ENCODE results near the gene COL4A2. TPM values are rescaled to one million over a fixed set of nuclear protein-coding genes. Genes with fewer than 3 reads are reported as not detected.
A peak's percentile ranks its signal among the peaks of the same experiment; 100 is the strongest.

COL4A2 gene
- polyA plus RNA-seq, 2 of the 4 experiments (the other 2 are of a cell fraction), result 46.9 to 119 TPM

DNA sequence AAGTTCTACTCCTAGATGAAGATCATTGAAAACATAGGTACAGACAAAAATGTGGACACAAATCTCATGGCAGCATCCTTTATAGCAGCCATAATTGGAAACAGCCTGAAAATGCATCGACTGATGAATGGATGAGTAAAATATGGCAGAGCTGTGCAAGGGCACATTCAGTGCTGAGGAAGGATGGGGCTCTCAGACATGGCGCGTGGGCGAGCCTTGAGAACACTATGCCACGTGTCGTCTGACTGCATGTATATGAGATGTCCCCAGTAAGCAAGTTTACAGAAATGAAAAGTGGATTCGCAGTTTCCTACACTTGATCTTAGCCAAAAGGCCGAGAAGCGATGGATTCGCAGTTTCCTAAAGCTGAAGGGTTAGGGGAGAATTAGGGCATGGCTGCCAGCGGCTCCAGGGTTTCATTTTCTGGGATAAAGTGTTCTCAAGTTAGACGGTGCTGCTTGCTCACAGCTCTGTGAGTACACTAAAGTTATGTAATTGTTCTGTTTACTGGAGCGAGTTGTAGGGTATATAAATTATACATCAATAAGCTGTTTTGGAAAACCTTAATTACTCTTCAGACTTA, 176.4 kb downstream of the COL4A2 start:
- TF ChIP-seq POLR2AphosphoS2 (conservative IDR thresholded peaks at IDR 0.05; ENCODE audit: low read length), result no peak
- no peak for TF ChIP-seq RAD21 (conservative IDR thresholded peaks at IDR 0.05 in 1 of 2, IDR thresholded peaks at IDR 0.05 in 1 of 2)
- TF ChIP-seq FOSL2 (IDR thresholded peaks at IDR 0.05), result no peak
- TF ChIP-seq FOSL2 (CRISPR knock-in tag; IDR thresholded peaks at IDR 0.05), result no peak
- TF ChIP-seq MAZ (IDR thresholded peaks at IDR 0.05; ENCODE audit: borderline replicate concordance, low read depth, low read length), result no peak
- no peak for TF ChIP-seq CBX8 (IDR thresholded peaks at IDR 0.05)
- TF ChIP-seq RFX5 (IDR thresholded peaks at IDR 0.05), result no peak
- TF ChIP-seq, protein P1, sequence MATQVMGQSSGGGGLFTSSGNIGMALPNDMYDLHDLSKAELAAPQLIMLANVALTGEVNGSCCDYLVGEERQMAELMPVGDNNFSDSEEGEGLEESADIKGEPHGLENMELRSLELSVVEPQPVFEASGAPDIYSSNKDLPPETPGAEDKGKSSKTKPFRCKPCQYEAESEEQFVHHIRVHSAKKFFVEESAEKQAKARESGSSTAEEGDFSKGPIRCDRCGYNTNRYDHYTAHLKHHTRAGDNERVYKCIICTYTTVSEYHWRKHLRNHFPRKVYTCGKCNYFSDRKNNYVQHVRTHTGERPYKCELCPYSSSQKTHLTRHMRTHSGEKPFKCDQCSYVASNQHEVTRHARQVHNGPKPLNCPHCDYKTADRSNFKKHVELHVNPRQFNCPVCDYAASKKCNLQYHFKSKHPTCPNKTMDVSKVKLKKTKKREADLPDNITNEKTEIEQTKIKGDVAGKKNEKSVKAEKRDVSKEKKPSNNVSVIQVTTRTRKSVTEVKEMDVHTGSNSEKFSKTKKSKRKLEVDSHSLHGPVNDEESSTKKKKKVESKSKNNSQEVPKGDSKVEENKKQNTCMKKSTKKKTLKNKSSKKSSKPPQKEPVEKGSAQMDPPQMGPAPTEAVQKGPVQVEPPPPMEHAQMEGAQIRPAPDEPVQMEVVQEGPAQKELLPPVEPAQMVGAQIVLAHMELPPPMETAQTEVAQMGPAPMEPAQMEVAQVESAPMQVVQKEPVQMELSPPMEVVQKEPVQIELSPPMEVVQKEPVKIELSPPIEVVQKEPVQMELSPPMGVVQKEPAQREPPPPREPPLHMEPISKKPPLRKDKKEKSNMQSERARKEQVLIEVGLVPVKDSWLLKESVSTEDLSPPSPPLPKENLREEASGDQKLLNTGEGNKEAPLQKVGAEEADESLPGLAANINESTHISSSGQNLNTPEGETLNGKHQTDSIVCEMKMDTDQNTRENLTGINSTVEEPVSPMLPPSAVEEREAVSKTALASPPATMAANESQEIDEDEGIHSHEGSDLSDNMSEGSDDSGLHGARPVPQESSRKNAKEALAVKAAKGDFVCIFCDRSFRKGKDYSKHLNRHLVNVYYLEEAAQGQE (IDR thresholded peaks at IDR 0.05), result no peak
- TF ChIP-seq, protein P2, sequence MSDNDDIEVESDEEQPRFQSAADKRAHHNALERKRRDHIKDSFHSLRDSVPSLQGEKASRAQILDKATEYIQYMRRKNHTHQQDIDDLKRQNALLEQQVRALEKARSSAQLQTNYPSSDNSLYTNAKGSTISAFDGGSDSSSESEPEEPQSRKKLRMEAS (IDR thresholded peaks at IDR 0.05), result no peak
- no peak for TF ChIP-seq EHMT2 (IDR thresholded peaks at IDR 0.05; ENCODE audit: low read depth)
- TF ChIP-seq CHD2 (IDR thresholded peaks at IDR 0.05; ENCODE audit: low read length, partially characterized antibody), result no peak
- H3K9me3 ChIP-seq, result no peaks in the 10 kb centered on the region
- H3K4me2 ChIP-seq, result no peak overlapping the region
- CTCF ChIA-PET, result interaction anchor here (1.0 kb wide), 1 partner anchor 12 kb away, joined by 4 read pairs; no protein-coding TSS in a partner anchor
- POLR2A ChIA-PET, result interaction anchor here (0.6 kb wide), 1 partner anchor 256 kb away, joined by 3 read pairs; no protein-coding TSS in a partner anchor
- no peaks in the 10 kb centered on the region for H3K4me1 ChIP-seq
- 96% methylated on average over 13 of the region's 13 CpGs for WGBS (ENCODE audit: missing lambda C conversion rate)
- ATAC-seq (no peak), FAIRE-seq (no peak), DNase-seq (ENCODE audit: low read depth in 1 of 2, low spot score in 1 of 2) (no peak)
- no peak overlapping the region for H3K27ac ChIP-seq
- no peak overlapping the region for H3K4me3 ChIP-seq

DNA sequence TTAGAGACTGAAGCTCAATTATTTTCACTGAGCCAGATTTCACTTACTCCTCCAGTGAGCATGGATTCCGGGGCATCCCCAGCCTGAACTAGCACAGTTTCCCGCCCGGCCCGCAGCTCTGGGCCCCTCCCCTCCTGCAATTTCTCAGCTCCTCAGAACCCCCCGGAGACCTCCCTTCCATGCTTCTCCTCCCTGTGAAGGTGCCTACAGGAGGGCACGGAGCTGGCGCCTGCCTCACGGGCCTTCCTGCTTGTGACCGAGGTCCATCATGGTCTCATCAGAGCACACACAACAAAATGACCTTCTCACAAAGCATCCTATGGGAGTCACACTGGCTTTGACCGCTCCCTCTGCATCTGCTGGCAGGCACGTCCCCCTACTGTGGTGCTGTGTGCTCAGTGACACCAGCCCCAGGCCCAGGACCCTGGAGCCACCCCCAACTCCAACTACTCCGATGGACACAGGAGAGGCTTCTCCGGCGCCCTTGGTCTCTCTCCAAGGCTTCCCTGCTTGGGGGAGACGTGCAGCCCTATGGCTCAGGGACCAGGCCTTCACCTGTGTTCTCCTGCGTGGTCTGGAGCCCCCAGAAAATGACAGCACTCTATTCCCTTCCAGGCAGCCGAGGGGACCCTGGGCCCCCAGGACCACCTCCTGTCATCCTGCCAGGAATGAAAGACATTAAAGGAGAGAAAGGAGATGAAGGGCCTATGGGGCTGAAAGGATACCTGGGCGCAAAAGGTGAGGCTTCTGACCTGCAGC, 177.4 kb downstream of the COL4A2 start:
- no peak for TF ChIP-seq NFE2L2 (conservative IDR thresholded peaks at IDR 0.05; ENCODE audit: low read length)
- WGBS (ENCODE audit: missing lambda C conversion rate), result 91% methylated on average over 15 of the region's 18 CpGs
- DNase-seq (ENCODE audit: low read depth in 1 of 2, low spot score in 1 of 2), result no peak
- Histone ChIP-seq H3K9me3 (no peaks in the 10 kb centered on the region), H3K4me2 (no peak overlapping the region), H3K27ac (no peak overlapping the region), H3K4me3 (no peak overlapping the region), H3K4me1 (no peaks in the 10 kb centered on the region)
- no peak for ATAC-seq
- POLR2A ChIA-PET, result no interaction called here
- CTCF ChIA-PET, result interaction anchor here (1.0 kb wide), 1 partner anchor 11 kb away, joined by 4 read pairs; no protein-coding TSS in a partner anchor
- FAIRE-seq, result no peak

DNA sequence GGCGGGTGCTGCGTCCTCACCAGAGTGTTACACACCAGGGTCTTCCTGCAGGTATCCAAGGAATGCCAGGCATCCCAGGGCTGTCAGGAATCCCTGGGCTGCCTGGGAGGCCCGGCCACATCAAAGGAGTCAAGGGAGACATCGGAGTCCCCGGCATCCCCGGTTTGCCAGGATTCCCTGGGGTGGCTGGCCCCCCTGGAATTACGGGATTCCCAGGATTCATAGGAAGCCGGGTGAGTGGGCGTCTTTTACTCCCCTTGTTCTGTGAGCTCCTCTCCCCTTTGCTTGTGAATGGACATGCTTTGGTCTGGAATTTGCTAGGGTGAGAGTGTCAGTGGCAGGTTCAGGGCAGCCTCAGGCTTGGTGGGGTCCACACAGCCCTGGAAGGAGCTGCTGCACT, 178.5 kb downstream of the COL4A2 start:
- DNase-seq (ENCODE audit: low read depth in 1 of 2, low spot score in 1 of 2) (no peak), ATAC-seq (peak in 1 of 2 experiments; percentile 28; a peak in 2 of 6 replicates), FAIRE-seq (no peak)
- WGBS (ENCODE audit: missing lambda C conversion rate), result 69% methylated on average over 8 of the region's 9 CpGs
- peak overlapping the region in 1 of 2 experiments; percentile 20; a peak in 1 of 6 replicates for H3K27ac ChIP-seq
- no peaks in the 10 kb centered on the region for H3K4me1 ChIP-seq
- CTCF ChIA-PET, result no interaction called here
- POLR2A ChIA-PET, result no interaction called here
- H3K4me2 ChIP-seq, result no peak overlapping the region
- TF ChIP-seq ZSCAN20 (CRISPR knock-in tag; IDR thresholded peaks at IDR 0.05) (no peak), CEBPB (IDR thresholded peaks at IDR 0.05) (no peak), ZC3H11A (IDR thresholded peaks at IDR 0.05) (no peak), PHF8 (IDR thresholded peaks at IDR 0.05; ENCODE audit: borderline replicate concordance, low read depth) (no peak), NR3C1 (IDR thresholded peaks at IDR 0.05) (no peak), MAZ (IDR thresholded peaks at IDR 0.05; ENCODE audit: borderline replicate concordance, low read depth, low read length) (no peak), JUNB (IDR thresholded peaks at IDR 0.05) (no peak), EHF (CRISPR knock-in tag; IDR thresholded peaks at IDR 0.05) (no peak)
- TF ChIP-seq, protein P3, sequence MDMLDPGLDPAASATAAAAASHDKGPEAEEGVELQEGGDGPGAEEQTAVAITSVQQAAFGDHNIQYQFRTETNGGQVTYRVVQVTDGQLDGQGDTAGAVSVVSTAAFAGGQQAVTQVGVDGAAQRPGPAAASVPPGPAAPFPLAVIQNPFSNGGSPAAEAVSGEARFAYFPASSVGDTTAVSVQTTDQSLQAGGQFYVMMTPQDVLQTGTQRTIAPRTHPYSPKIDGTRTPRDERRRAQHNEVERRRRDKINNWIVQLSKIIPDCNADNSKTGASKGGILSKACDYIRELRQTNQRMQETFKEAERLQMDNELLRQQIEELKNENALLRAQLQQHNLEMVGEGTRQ (IDR thresholded peaks at IDR 0.05), result no peak
- TF ChIP-seq, protein P1 (IDR thresholded peaks at IDR 0.05), result no peak
- TF ChIP-seq, protein P4, sequence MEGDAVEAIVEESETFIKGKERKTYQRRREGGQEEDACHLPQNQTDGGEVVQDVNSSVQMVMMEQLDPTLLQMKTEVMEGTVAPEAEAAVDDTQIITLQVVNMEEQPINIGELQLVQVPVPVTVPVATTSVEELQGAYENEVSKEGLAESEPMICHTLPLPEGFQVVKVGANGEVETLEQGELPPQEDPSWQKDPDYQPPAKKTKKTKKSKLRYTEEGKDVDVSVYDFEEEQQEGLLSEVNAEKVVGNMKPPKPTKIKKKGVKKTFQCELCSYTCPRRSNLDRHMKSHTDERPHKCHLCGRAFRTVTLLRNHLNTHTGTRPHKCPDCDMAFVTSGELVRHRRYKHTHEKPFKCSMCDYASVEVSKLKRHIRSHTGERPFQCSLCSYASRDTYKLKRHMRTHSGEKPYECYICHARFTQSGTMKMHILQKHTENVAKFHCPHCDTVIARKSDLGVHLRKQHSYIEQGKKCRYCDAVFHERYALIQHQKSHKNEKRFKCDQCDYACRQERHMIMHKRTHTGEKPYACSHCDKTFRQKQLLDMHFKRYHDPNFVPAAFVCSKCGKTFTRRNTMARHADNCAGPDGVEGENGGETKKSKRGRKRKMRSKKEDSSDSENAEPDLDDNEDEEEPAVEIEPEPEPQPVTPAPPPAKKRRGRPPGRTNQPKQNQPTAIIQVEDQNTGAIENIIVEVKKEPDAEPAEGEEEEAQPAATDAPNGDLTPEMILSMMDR (IDR thresholded peaks at IDR 0.05), result no peak
- no peaks in the 10 kb centered on the region for H3K9me3 ChIP-seq
- no peak overlapping the region for H3K4me3 ChIP-seq
